Fibroblast of skin of back (primary cell): Measurements from ENCODE around the gene USP2.
A peak's percentile ranks its signal among the peaks of the same experiment; 100 is the strongest.
"Not testable (repeated sequence)": the region's sequence is repeated elsewhere in the genome, so short reads cannot be mapped to it uniquely, and the experiment has no call there.

Source experiments
- DNase-seq: peaks from one replicate; pipeline ENCODE4 v3.0.0-alpha.2; 2013

USP2 gene

GRCh38 chr11:119414321-119414720 is 32.8 kb upstream of the USP2 start:
- no peak for DNase-seq

- DNase-seq: no peak
These were observed 30.6 kb upstream of the USP2 start for GRCh38 chr11:119412072-119412471.

- DNase-seq: no peak
These were observed 29.0 kb upstream of the USP2 start for GRCh38 chr11:119410501-119410900.

GRCh38 chr11:119409731-119410130 is 28.2 kb upstream of the USP2 start:
- DNase-seq: no peak

- peak; percentile 27 for DNase-seq
These were observed 24.5 kb upstream of the USP2 start for GRCh38 chr11:119406005-119406404.

- not testable (repeated sequence) for DNase-seq
These were observed 24.0 kb upstream of the USP2 start for GRCh38 chr11:119405448-119405847.

- DNase-seq: peak; percentile 20
These were observed 23.4 kb upstream of the USP2 start for GRCh38 chr11:119404872-119405271.

- DNase-seq: no peak
These were observed 21.5 kb upstream of the USP2 start for GRCh38 chr11:119403021-119403420.

- no peak for DNase-seq
These were observed 21.0 kb upstream of the USP2 start for GRCh38 chr11:119402470-119402869.

GRCh38 chr11:119400860-119401259 is 19.4 kb upstream of the USP2 start:
- DNase-seq: no peak

GRCh38 chr11:119397740-119398139 is 16.2 kb upstream of the USP2 start:
- DNase-seq: no peak

- no peak for DNase-seq
These were observed 15.3 kb upstream of the USP2 start for GRCh38 chr11:119396835-119397234.

GRCh38 chr11:119391275-119391674 is 9.8 kb upstream of the USP2 start:
- no peak for DNase-seq

GRCh38 chr11:119389611-119390254 is 8.2 kb upstream of the USP2 start:
- no peak for DNase-seq

GRCh38 chr11:119388103-119388502 is 6.6 kb upstream of the USP2 start:
- no peak for DNase-seq

GRCh38 chr11:119384332-119384731 is 2.8 kb upstream of the USP2 start:
- no peak for DNase-seq

GRCh38 chr11:119382513-119382912 is 1.0 kb upstream of the USP2 start:
- not testable (repeated sequence) for DNase-seq

- DNase-seq: no peak
These were observed 611 bp upstream of the USP2 start for GRCh38 chr11:119382101-119382500.

GRCh38 chr11:119380827-119381180 is 686 bp downstream of the USP2 start:
- DNase-seq: no peak

- DNase-seq: no peak
These were observed 1.2 kb downstream of the USP2 start for GRCh38 chr11:119380160-119380826.

GRCh38 chr11:119378851-119379465 is 2.5 kb downstream of the USP2 start:
- DNase-seq: no peak

- no peak for DNase-seq
These were observed 3.4 kb downstream of the USP2 start for GRCh38 chr11:119377961-119378667.

- DNase-seq: no peak
These were observed 4.2 kb downstream of the USP2 start for GRCh38 chr11:119377112-119377901.
